ENCODE data around the gene PRAMEF2. TPM values are rescaled to one million over a fixed set of nuclear protein-coding genes. Genes with fewer than 3 reads are reported as not detected.
"Not testable (repeated sequence)": the region's sequence is repeated elsewhere in the genome, so short reads cannot be mapped to it uniquely, and the experiment has no call there.

Gene PRAMEF2, protein sequence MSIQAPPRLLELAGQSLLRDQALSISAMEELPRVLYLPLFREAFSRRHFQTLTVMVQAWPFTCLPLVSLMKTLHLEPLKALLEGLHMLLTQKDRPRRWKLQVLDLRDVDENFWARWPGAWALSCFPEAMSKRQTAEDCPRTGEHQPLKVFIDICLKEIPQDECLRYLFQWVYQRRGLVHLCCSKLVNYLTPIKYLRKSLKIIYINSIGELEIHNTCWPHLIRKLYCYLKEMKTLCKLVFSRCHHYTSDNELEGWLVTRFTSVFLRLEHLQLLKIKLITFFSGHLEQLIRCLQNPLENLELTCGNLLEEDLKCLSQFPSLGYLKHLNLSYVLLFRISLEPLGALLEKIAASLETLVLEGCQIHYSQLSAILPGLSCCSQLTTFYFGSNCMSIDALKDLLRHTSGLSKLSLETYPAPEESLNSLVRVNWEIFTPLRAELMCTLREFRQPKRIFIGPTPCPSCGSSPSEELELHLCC
- not detected in 2 replicates for total RNA-seq (2014; rRNA removed; shearing (Covaris generic))
- polyA plus RNA-seq (2016; fragmentation: Nextera tagmentation; extraction: Ambion mirVana), result not detected in 2 replicates
- long read RNA-seq, result 0 reads

DNA sequence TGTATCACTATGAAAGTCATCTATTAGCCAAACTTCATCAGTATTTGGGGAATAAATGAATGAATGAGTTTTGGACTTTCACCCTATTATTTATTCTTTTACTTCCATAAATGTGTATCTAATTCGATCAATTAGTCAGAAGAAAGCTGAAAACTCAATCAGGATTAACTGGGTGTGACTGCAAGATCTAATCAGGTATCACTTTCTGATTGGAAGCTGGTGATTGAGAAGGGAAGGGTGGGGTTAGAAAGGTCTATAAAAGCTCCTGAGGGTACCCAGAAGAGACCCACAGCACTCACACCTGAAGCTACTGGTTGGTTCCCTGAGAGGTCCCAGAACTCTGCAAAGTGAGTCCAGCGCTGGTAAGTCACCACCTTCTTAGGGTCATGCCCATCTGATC is at the start of gene PRAMEF2:
PRAMEF2 (plus strand) TSS at position 301 of the 400 bp plus-strand sequence. CDS start 1,924 bp downstream, outside the sequence.
- H3K4me1 ChIP-seq (ENCODE audit: insufficient read depth); H3F3A ChIP-seq (replicated peaks; ENCODE audit: low read depth); H2AFZ ChIP-seq; H3K4me2 ChIP-seq; H3K4me3 Mint-ChIP-seq; H3K4me1 Mint-ChIP-seq; H3K4me3 ChIP-seq; H3K27ac ChIP-seq (ENCODE audit: low read depth); H4K20me1 ChIP-seq (replicated peaks; ENCODE audit: insufficient read depth); H3K27ac Mint-ChIP-seq; H3K79me2 ChIP-seq (replicated peaks; ENCODE audit: insufficient read depth); H3K27me3 Mint-ChIP-seq (ENCODE audit: insufficient read depth, low read depth, poor library complexity); H3K9me2 ChIP-seq (ENCODE audit: insufficient read depth); DNase-seq (ENCODE audit: low spot score); ATAC-seq; H3K36me3 ChIP-seq (ENCODE audit: insufficient read depth); H3K27me3 ChIP-seq (ENCODE audit: insufficient read depth): not testable (repeated sequence)
- Mint-ChIP-seq H3K9me3 (peaks cover 91% of the 10 kb centered on the region), H3K36me3 (ENCODE audit: low read depth) (peaks cover 22% of the 10 kb centered on the region; the same call in 2 of the 3 replicates)

- H4K20me1 ChIP-seq (replicated peaks; ENCODE audit: insufficient read depth), result no peaks in the 10 kb centered on the region
- no peak for TF ChIP-seq ZNF331 (CRISPR knock-in tag; IDR thresholded peaks at IDR 0.05; ENCODE audit: low read depth)
- TF ChIP-seq, protein P1, sequence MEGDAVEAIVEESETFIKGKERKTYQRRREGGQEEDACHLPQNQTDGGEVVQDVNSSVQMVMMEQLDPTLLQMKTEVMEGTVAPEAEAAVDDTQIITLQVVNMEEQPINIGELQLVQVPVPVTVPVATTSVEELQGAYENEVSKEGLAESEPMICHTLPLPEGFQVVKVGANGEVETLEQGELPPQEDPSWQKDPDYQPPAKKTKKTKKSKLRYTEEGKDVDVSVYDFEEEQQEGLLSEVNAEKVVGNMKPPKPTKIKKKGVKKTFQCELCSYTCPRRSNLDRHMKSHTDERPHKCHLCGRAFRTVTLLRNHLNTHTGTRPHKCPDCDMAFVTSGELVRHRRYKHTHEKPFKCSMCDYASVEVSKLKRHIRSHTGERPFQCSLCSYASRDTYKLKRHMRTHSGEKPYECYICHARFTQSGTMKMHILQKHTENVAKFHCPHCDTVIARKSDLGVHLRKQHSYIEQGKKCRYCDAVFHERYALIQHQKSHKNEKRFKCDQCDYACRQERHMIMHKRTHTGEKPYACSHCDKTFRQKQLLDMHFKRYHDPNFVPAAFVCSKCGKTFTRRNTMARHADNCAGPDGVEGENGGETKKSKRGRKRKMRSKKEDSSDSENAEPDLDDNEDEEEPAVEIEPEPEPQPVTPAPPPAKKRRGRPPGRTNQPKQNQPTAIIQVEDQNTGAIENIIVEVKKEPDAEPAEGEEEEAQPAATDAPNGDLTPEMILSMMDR (conservative IDR thresholded peaks at IDR 0.05; ENCODE audit: low read depth in 2 of 2), result no peak
- TF ChIP-seq, protein P2, sequence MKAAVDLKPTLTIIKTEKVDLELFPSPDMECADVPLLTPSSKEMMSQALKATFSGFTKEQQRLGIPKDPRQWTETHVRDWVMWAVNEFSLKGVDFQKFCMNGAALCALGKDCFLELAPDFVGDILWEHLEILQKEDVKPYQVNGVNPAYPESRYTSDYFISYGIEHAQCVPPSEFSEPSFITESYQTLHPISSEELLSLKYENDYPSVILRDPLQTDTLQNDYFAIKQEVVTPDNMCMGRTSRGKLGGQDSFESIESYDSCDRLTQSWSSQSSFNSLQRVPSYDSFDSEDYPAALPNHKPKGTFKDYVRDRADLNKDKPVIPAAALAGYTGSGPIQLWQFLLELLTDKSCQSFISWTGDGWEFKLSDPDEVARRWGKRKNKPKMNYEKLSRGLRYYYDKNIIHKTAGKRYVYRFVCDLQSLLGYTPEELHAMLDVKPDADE (IDR thresholded peaks at IDR 0.05), result no peak
- no peak for TF ChIP-seq STAT1 (IDR thresholded peaks at IDR 0.05; ENCODE audit: unreplicated experiment)
- no peak overlapping the region for H2AFZ ChIP-seq
- DNase-seq (ENCODE audit: low spot score), result no peak
- H3K27me3 ChIP-seq (ENCODE audit: insufficient read depth), result no peaks in the 10 kb centered on the region
- Mint-ChIP-seq H3K27ac (no peak overlapping the region), H3K4me3 (no peak overlapping the region), H3K36me3 (ENCODE audit: low read depth) (peaks cover 42% of the 10 kb centered on the region), H3K4me1 (no peaks in the 10 kb centered on the region), H3K9me3 (peaks cover 93% of the 10 kb centered on the region), H3K27me3 (ENCODE audit: insufficient read depth, low read depth, poor library complexity) (peaks cover 2% of the 10 kb centered on the region)
- no peak overlapping the region for H3K4me3 ChIP-seq
- no peaks in the 10 kb centered on the region for H3K4me1 ChIP-seq (ENCODE audit: insufficient read depth)
- no peak for ATAC-seq
- H3K9me2 ChIP-seq (ENCODE audit: insufficient read depth), result no peaks in the 10 kb centered on the region
- H3K27ac ChIP-seq (ENCODE audit: low read depth), result no peak overlapping the region
- H3K36me3 ChIP-seq (ENCODE audit: insufficient read depth), result no peaks in the 10 kb centered on the region
- H3K79me2 ChIP-seq (replicated peaks; ENCODE audit: insufficient read depth), result no peaks in the 10 kb centered on the region
- H3K4me2 ChIP-seq, result no peak overlapping the region
- no peaks in the 10 kb centered on the region for H3F3A ChIP-seq (replicated peaks; ENCODE audit: low read depth)
Observed at GRCh38 chr1:12809933-12810332, 47.0 kb upstream of the PRAMEF2 start.
